ENCODE results near the gene ZNF652. TPM values are rescaled to one million over a fixed set of nuclear protein-coding genes. Genes with fewer than 3 reads are reported as not detected.

ZNF652 gene
- total RNA-seq, 1 experiment from 2014 or later = 42.8 TPM

DNA sequence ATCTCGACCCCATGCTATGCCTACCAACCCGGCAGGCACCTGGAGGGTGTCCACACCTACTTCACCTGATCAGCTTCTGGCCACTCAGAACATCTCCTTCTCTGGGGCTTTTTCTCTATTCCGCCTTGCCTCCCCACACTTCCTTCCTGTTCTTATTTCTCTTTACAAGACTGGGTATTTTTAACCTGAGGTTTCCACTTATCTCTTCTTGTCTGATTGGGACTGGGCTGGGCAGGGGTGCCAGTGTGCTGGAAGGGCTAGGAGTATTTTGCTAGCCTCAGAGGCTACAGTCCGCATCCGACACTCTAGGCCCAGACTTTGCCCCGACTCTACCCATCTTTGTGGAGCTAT, 26.2 kb upstream of the ZNF652 start:
- peaks cover 14% of the 10 kb centered on the region for H3K4me1 Mint-ChIP-seq (ENCODE audit: low read depth, unreplicated experiment)
- no peaks in the 10 kb centered on the region for H3K36me3 Mint-ChIP-seq (ENCODE audit: insufficient read depth, unreplicated experiment)

GRCh38 chr17:49387498-49388289, 25.6 kb upstream of the ZNF652 start:
- H3K27me3 Mint-ChIP-seq (ENCODE audit: unreplicated experiment) = peaks cover 15% of the 10 kb centered on the region
- no TSS peak for BruUV-seq (replicated peaks)
- no peak overlapping the region for H3K4me3 Mint-ChIP-seq (ENCODE audit: low read depth, unreplicated experiment)
- intact Hi-C loops (cut with micrococcal nuclease; ENCODE audit: unreplicated experiment) = no loop called here
- DNase-seq = no peak
- TF ChIP-seq, protein P1, sequence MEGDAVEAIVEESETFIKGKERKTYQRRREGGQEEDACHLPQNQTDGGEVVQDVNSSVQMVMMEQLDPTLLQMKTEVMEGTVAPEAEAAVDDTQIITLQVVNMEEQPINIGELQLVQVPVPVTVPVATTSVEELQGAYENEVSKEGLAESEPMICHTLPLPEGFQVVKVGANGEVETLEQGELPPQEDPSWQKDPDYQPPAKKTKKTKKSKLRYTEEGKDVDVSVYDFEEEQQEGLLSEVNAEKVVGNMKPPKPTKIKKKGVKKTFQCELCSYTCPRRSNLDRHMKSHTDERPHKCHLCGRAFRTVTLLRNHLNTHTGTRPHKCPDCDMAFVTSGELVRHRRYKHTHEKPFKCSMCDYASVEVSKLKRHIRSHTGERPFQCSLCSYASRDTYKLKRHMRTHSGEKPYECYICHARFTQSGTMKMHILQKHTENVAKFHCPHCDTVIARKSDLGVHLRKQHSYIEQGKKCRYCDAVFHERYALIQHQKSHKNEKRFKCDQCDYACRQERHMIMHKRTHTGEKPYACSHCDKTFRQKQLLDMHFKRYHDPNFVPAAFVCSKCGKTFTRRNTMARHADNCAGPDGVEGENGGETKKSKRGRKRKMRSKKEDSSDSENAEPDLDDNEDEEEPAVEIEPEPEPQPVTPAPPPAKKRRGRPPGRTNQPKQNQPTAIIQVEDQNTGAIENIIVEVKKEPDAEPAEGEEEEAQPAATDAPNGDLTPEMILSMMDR (IDR thresholded peaks at IDR 0.05; ENCODE audit: unreplicated experiment) = no peak
- H3K36me3 Mint-ChIP-seq (ENCODE audit: insufficient read depth, unreplicated experiment) = no peaks in the 10 kb centered on the region
- CTCF ChIA-PET = interaction anchor here (0.6 to 1.3 kb wide), 3 partner anchors 14 to 169 kb away, joined by 3 to 4 read pairs (median 3); no protein-coding TSS in a partner anchor
- H3K27ac Mint-ChIP-seq (ENCODE audit: unreplicated experiment) = no peak overlapping the region
- H3K4me1 Mint-ChIP-seq (ENCODE audit: low read depth, unreplicated experiment) = peaks cover 14% of the 10 kb centered on the region
- H3K9me3 Mint-ChIP-seq (ENCODE audit: low read depth, unreplicated experiment) = no peaks in the 10 kb centered on the region

More for the DNA sequence above, 26.2 kb upstream of the ZNF652 start:
- Mint-ChIP-seq H3K4me3 (ENCODE audit: low read depth, unreplicated experiment) (no peak overlapping the region), H3K27ac (ENCODE audit: unreplicated experiment) (no peak overlapping the region), H3K27me3 (ENCODE audit: unreplicated experiment) (peaks cover 13% of the 10 kb centered on the region), H3K9me3 (ENCODE audit: low read depth, unreplicated experiment) (no peaks in the 10 kb centered on the region)
- intact Hi-C loops (cut with micrococcal nuclease; ENCODE audit: unreplicated experiment) = no loop called here
- no TSS peak for BruUV-seq (replicated peaks)
- no peak for DNase-seq
- CTCF ChIA-PET = interaction anchor here (0.6 to 1.3 kb wide), 3 partner anchors 14 to 97 kb away, joined by 3 to 4 read pairs (median 3); no protein-coding TSS in a partner anchor
- TF ChIP-seq, protein P1 (IDR thresholded peaks at IDR 0.05; ENCODE audit: unreplicated experiment) = no peak

GRCh38 chr17:49386373-49386772, 24.3 kb upstream of the ZNF652 start:
- H3K4me1 Mint-ChIP-seq (ENCODE audit: low read depth, unreplicated experiment) = peaks cover 14% of the 10 kb centered on the region
- no peak overlapping the region for H3K27ac Mint-ChIP-seq (ENCODE audit: unreplicated experiment)
- H3K27me3 Mint-ChIP-seq (ENCODE audit: unreplicated experiment) = peaks cover 28% of the 10 kb centered on the region
- intact Hi-C loops (cut with micrococcal nuclease; ENCODE audit: unreplicated experiment) = no loop called here
- CTCF ChIA-PET = interaction anchor here (0.6 kb wide), 2 partner anchors 52 to 149 kb away, joined by 3 to 5 read pairs; no protein-coding TSS in a partner anchor
- no peaks in the 10 kb centered on the region for H3K9me3 Mint-ChIP-seq (ENCODE audit: low read depth, unreplicated experiment)
- TF ChIP-seq, protein P1 (IDR thresholded peaks at IDR 0.05; ENCODE audit: unreplicated experiment) = no peak
- DNase-seq = no peak
- H3K4me3 Mint-ChIP-seq (ENCODE audit: low read depth, unreplicated experiment) = no peak overlapping the region
- no TSS peak for BruUV-seq (replicated peaks)
- no peaks in the 10 kb centered on the region for H3K36me3 Mint-ChIP-seq (ENCODE audit: insufficient read depth, unreplicated experiment)

DNA sequence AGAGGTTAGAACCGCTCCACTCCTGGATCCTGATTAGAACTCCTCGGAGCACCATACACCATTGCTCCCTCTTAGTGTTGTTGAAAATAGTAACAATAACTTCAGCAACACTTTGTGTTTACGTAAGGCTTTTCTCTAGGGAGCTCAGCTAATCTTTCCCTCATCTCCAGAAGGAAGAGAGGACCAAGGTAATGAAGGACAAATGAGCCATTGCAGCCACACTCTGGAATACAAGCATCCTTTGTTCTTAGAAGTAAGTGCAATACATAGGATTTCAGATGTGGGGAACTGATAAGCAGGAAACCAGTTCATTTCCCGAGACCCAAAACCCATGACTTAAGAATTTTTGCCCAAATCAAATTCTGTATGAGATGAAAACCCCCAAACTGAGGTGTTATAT, 22.9 kb upstream of the ZNF652 start:
- CTCF ChIA-PET = no interaction called here
- Mint-ChIP-seq H3K27me3 (ENCODE audit: unreplicated experiment) (peaks cover 43% of the 10 kb centered on the region), H3K4me1 (ENCODE audit: low read depth, unreplicated experiment) (peaks cover 2% of the 10 kb centered on the region), H3K9me3 (ENCODE audit: low read depth, unreplicated experiment) (peaks cover under 1% of the 10 kb centered on the region), H3K36me3 (ENCODE audit: insufficient read depth, unreplicated experiment) (no peaks in the 10 kb centered on the region), H3K4me3 (ENCODE audit: low read depth, unreplicated experiment) (no peak overlapping the region), H3K27ac (ENCODE audit: unreplicated experiment) (no peak overlapping the region)
- DNase-seq = no peak
- no TSS peak for BruUV-seq (replicated peaks)
- intact Hi-C loops (cut with micrococcal nuclease; ENCODE audit: unreplicated experiment) = no loop called here
- TF ChIP-seq, protein P1 (IDR thresholded peaks at IDR 0.05; ENCODE audit: unreplicated experiment) = no peak

All from Calu3 (cell line).